Cardiac muscle cell (in vitro differentiated cells and primary cell): ENCODE results near the gene PDZK1. TPM values are rescaled to one million over a fixed set of nuclear protein-coding genes. Genes with fewer than 3 reads are reported as not detected.

Experiments used
- DNase-seq, 2 donors: peaks; one replicate each; pipeline versions ENCODE4 v3.0.0 to v3.0.0-alpha.2; 2010 to 2017; ENCODE audit warnings: low read depth in 1 of 2, low spot score in 1 of 2
- H3K27ac ChIP-seq: fragments of 200-600 bp; sonication (generic); 2 replicates; pipeline ENCODE4 v1.5.1; 2016
- H3K27me3 ChIP-seq: fragments of 200-600 bp; sonication (generic); 2 replicates; pipeline ENCODE4 v1.6.0; 2016; ENCODE audit warnings: control low read depth
- H3K36me3 ChIP-seq: fragments of 200-600 bp; sonication (generic); 2 replicates; pipeline ENCODE4 v1.5.1; 2016; ENCODE audit warnings: control low read depth
- H3K4me1 ChIP-seq: fragments of 200-600 bp; sonication (generic); 2 replicates; pipeline ENCODE4 v1.8.1; 2017; ENCODE audit warnings: low read depth, mild to moderate bottlenecking, mixed run types
- H3K4me3 ChIP-seq: fragments of 200-600 bp; sonication (generic); 2 replicates; pipeline ENCODE4 v1.5.1; 2016; ENCODE audit warnings: mild to moderate bottlenecking
- H3K9me3 ChIP-seq: fragments of 200-600 bp; sonication (generic); 2 replicates; pipeline ENCODE4 v1.5.1; 2017; ENCODE audit warnings: low read depth, mild to moderate bottlenecking, control low read depth
- CTCF ChIP-seq: IDR thresholded peaks from 2 replicates; pipeline ENCODE4 v1.5.1; 2012; ENCODE audit warnings: low read depth, mild to moderate bottlenecking, low read length
- polyA plus RNA-seq: library from polyadenylated mRNA; unstranded; fragments of >200 nt; fragmentation: Nextera tagmentation; extraction: Ambion mirVana; gene quantifications from 2 replicates; pipeline ENCODE4 v1.2.1, GENCODE V29; 2016
- total RNA-seq: library from RNA; depleted of rRNA; stranded (reverse); fragments of >200 nt; gene quantifications from 2 replicates; pipeline ENCODE4 v1.2.3, GENCODE V29; 2016

Gene PDZK1
- total and polyA plus RNA-seq, 2 experiments from 2014 or later = 0.18 to 0.77 TPM

- Histone ChIP-seq H3K27me3 (no peaks in the 10 kb centered on the region), H3K4me1 (no peaks in the 10 kb centered on the region), H3K36me3 (no peaks in the 10 kb centered on the region), H3K4me3 (no peak overlapping the region), H3K9me3 (no peaks in the 10 kb centered on the region), H3K27ac (no peak overlapping the region)
- DNase-seq = no peak
- TF ChIP-seq CTCF = no peak
Measured at GRCh38 chr1:145706086-145706664, 993 bp downstream of the PDZK1 start.

GRCh38 chr1:145705622-145706021 lies 1.5 kb downstream of the PDZK1 start:
- Histone ChIP-seq H3K36me3 (no peaks in the 10 kb centered on the region), H3K9me3 (no peaks in the 10 kb centered on the region), H3K27me3 (no peaks in the 10 kb centered on the region), H3K27ac (no peak overlapping the region), H3K4me1 (no peaks in the 10 kb centered on the region), H3K4me3 (no peak overlapping the region)
- TF ChIP-seq CTCF = no peak
- no peak for DNase-seq

- no peak for DNase-seq
- no peak overlapping the region for H3K4me3 ChIP-seq
- no peaks in the 10 kb centered on the region for H3K36me3 ChIP-seq
- no peaks in the 10 kb centered on the region for H3K9me3 ChIP-seq
- no peak overlapping the region for H3K27ac ChIP-seq
- TF ChIP-seq CTCF = no peak
- no peaks in the 10 kb centered on the region for H3K27me3 ChIP-seq
- H3K4me1 ChIP-seq = peaks cover 3% of the 10 kb centered on the region
Measured at GRCh38 chr1:145702826-145703225, 4.3 kb downstream of the PDZK1 start.

GRCh38 chr1:145702052-145702451 lies 5.1 kb downstream of the PDZK1 start:
- H3K4me1 ChIP-seq = peaks cover 3% of the 10 kb centered on the region
- no peak overlapping the region for H3K4me3 ChIP-seq
- no peak for DNase-seq
- no peaks in the 10 kb centered on the region for H3K9me3 ChIP-seq
- no peak overlapping the region for H3K27ac ChIP-seq
- TF ChIP-seq CTCF = no peak
- no peaks in the 10 kb centered on the region for H3K27me3 ChIP-seq
- no peaks in the 10 kb centered on the region for H3K36me3 ChIP-seq

- Histone ChIP-seq H3K4me1 (peaks cover 5% of the 10 kb centered on the region), H3K36me3 (no peaks in the 10 kb centered on the region), H3K4me3 (no peak overlapping the region), H3K9me3 (no peaks in the 10 kb centered on the region), H3K27me3 (no peaks in the 10 kb centered on the region), H3K27ac (no peak overlapping the region)
- no peak for DNase-seq
- no peak for TF ChIP-seq CTCF
Measured at GRCh38 chr1:145701306-145701862, 5.8 kb downstream of the PDZK1 start.

GRCh38 chr1:145696630-145696960 lies 10.6 kb downstream of the PDZK1 start:
- Histone ChIP-seq H3K27me3 (no peaks in the 10 kb centered on the region), H3K36me3 (no peaks in the 10 kb centered on the region), H3K4me1 (peaks cover 16% of the 10 kb centered on the region), H3K4me3 (no peak overlapping the region), H3K9me3 (no peaks in the 10 kb centered on the region), H3K27ac (peak overlapping the region; percentile 82)
- TF ChIP-seq CTCF = no peak
- no peak for DNase-seq
